ENCODE measurements around the gene SGMS1. TPM values are rescaled to one million over a fixed set of nuclear protein-coding genes. Genes with fewer than 3 reads are reported as not detected.
A peak's percentile ranks its signal among the peaks of the same experiment; 100 is the strongest.
"Not testable (repeated sequence)": the region's sequence is repeated elsewhere in the genome, so short reads cannot be mapped to it uniquely, and the experiment has no call there.

SGMS1 gene
- total RNA-seq, 6 experiments from 2014 or later, result 13.6 to 49.8 (median 20.0) TPM

- H3K4me1 ChIP-seq, result not testable (repeated sequence)
- peak overlapping the region; percentile 33 to 61 (median 56) for H3K4me3 ChIP-seq
Measured at GRCh38 chr10:50659865-50660730, 36.3 kb upstream of the SGMS1 start.

GRCh38 chr10:50659016-50659864, 35.5 kb upstream of the SGMS1 start:
- ATAC-seq; H3K36me3 ChIP-seq; intact Hi-C loops (cut with DNase I); H3K27me3 ChIP-seq; DNase-seq; H3K4me1 ChIP-seq; H3K9me3 ChIP-seq; H3K27ac ChIP-seq: not testable (repeated sequence)
- WGBS (ENCODE audit: insufficient coverage, low coverage, low lambda C conversion rate, missing lambda C conversion rate), result 90% methylated on average over 4 of the region's 35 CpGs
- peak overlapping the region; percentile 33 to 61 (median 56) for H3K4me3 ChIP-seq

More at GRCh38 chr10:50659865-50660730, 36.3 kb upstream of the SGMS1 start:
- H3K36me3 ChIP-seq; H3K27ac ChIP-seq; H3K27me3 ChIP-seq; H3K9me3 ChIP-seq; intact Hi-C loops (cut with DNase I): not testable (repeated sequence)
- WGBS (ENCODE audit: insufficient coverage, low coverage, low lambda C conversion rate, missing lambda C conversion rate), result 52% methylated on average over 5 of the region's 32 CpGs
- DNase-seq (peak in 2 of 3 donors; percentile 69 to 76), ATAC-seq (peak; percentile 91 to 98 (median 94))
- peak in 3 of 4 donors; percentile 41 to 51 (median 51) for TF ChIP-seq CTCF (IDR thresholded peaks at IDR 0.05)

- H3K9me3 ChIP-seq, result no peaks in the 10 kb centered on the region
- ATAC-seq (no peak), DNase-seq (no peak)
- no peak overlapping the region for H3K27ac ChIP-seq
- no peak overlapping the region for H3K4me3 ChIP-seq
- intact Hi-C loops (cut with DNase I), result no loop called here
- H3K4me1 ChIP-seq, result no peaks in the 10 kb centered on the region
- no peaks in the 10 kb centered on the region for H3K36me3 ChIP-seq
- 100% methylated on average over 2 of the region's 5 CpGs for WGBS (ENCODE audit: insufficient coverage, low coverage, low lambda C conversion rate, missing lambda C conversion rate)
- no peaks in the 10 kb centered on the region for H3K27me3 ChIP-seq
- TF ChIP-seq POLR2A (IDR thresholded peaks at IDR 0.05), result no peak
- no peak for TF ChIP-seq CTCF (IDR thresholded peaks at IDR 0.05)
Measured at GRCh38 chr10:50658165-50658564, 34.4 kb upstream of the SGMS1 start.

- DNase-seq, result no peak
- intact Hi-C loops (cut with DNase I), result no loop called here
- H3K4me1 ChIP-seq, result peaks cover 0 to 7% (median 2%) of the 10 kb centered on the region in 4 donors
- no peaks in the 10 kb centered on the region for H3K27me3 ChIP-seq
- no peak overlapping the region for H3K4me3 ChIP-seq
- 17% methylated on average over 3 of the region's 3 CpGs for WGBS (ENCODE audit: insufficient coverage, low coverage, low lambda C conversion rate, missing lambda C conversion rate)
- TF ChIP-seq POLR2A (IDR thresholded peaks at IDR 0.05), result no peak
- no peak overlapping the region for H3K27ac ChIP-seq
- peak; percentile 42 to 65 (median 58) for ATAC-seq
- no peaks in the 10 kb centered on the region for H3K36me3 ChIP-seq
- no peaks in the 10 kb centered on the region for H3K9me3 ChIP-seq
Measured at GRCh38 chr10:50653758-50654157, 30.0 kb upstream of the SGMS1 start.

GRCh38 chr10:50653142-50653541, 29.4 kb upstream of the SGMS1 start:
- ATAC-seq (peak; percentile 65 to 76 (median 70)), DNase-seq (no peak)
- 0% methylated on average over 3 of the region's 3 CpGs for WGBS (ENCODE audit: insufficient coverage, low coverage, low lambda C conversion rate, missing lambda C conversion rate)
- no peak overlapping the region for H3K27ac ChIP-seq
- H3K36me3 ChIP-seq, result no peaks in the 10 kb centered on the region
- H3K9me3 ChIP-seq, result no peaks in the 10 kb centered on the region
- no peak for TF ChIP-seq POLR2A (IDR thresholded peaks at IDR 0.05)
- TF ChIP-seq CTCF (IDR thresholded peaks at IDR 0.05), result peak; percentile 55 to 74 (median 64)
- no peak overlapping the region for H3K4me3 ChIP-seq
- intact Hi-C loops (cut with DNase I), result no loop called here
- H3K4me1 ChIP-seq, result peaks cover 0 to 10% (median 4%) of the 10 kb centered on the region in 4 donors
- no peaks in the 10 kb centered on the region for H3K27me3 ChIP-seq
